GM04503 (cell line): Measurements from ENCODE around the gene PSMG1.
"Not testable (repeated sequence)": the region's sequence is repeated elsewhere in the genome, so short reads cannot be mapped to it uniquely, and the experiment has no call there.

ENCODE experiments used
- DNase-seq: peaks from one replicate; pipeline ENCODE4 v3.0.0-alpha.2; 2012; ENCODE audit warnings: low read depth

The PSMG1 gene

GRCh38 chr21:39188521-39189139 lies 5.4 kb upstream of the PSMG1 start:
- no peak for DNase-seq

DNA sequence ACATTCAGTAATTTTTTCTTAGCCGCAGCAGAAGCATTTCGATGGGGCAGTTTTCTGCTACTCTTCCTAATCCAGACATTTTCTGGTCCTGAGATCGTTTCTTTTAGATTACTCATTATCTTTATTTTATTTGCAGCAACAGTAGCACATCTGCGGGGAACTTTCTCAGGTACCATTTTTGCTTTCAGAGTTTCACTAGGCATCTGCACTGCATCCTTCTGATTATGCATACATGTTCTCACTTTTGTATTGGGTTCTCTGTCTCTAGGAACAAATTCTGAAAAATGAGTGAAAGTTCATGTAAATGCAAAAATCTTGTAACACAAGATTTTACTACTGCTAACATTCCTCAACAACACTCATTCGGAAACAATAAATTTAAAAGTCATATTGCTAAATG lies 3.9 kb upstream of the PSMG1 start:
- no peak for DNase-seq

GRCh38 chr21:39186676-39187075 lies 3.4 kb upstream of the PSMG1 start:
- DNase-seq, result no peak

- DNase-seq, result no peak
Measured at GRCh38 chr21:39185157-39185556, 1.9 kb upstream of the PSMG1 start.

DNA sequence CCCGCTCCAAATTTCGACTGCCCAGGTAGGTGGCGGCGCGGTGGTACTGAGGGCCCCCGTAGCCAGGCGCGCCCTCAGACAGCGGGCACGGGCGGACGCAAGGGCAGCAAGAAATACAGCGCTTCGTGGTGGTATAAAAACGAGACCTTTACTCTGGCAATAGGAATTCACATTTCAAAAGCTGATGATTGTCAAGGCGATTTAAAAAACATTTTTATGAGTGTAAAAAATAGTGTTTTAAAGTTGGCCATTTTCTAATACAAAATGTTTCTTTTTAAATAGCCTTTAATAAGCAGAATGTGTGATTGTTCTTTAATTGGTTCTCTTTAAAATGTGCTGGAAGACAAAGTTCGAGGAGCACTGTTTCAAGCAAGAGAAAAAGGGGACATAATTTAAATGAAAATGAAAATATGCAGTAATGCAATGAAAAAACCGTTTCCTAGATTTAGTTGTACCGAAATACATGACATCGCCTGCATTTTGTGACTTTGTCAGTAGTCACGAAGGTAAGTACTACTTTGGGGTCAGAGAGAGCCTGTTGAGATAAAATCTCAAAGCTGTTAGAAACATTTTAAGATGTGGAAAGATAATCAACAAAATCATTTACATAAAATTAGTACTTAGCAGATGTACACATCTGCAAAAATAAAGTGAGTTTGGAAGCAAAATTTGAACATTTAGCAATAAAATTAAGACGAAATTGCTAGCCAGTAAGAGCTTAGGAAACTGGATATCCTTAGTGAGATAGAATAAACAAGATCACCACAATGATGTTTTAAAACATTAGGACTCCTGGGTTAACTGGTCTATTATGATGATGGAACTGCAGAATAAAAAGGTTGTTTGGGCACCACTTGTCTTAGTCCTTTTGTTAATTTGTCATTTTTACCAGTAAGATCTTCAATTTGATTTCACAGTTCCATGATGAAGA lies 1.1 kb upstream of the PSMG1 start:
- no peak for DNase-seq

GRCh38 chr21:39182484-39183271 lies 573 bp downstream of the PSMG1 start:
- no peak for DNase-seq

DNA sequence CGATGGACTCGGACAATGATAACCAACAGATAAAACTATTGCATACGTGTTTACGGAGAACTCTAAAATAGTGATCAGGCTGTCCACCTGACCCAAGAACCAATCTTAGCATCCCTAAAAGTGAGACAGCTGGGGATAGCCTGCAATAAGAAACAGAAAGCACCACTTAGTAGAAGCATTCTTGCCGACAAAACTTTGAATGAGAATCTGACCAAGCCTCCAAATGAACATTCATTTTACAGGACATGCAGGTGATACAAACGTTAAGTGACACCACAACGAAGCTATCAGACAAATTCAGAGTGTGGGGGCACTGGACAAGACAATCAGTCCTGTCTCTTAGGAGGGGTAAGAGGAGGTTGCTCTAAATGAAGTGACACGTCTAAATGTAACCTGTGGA lies 1.2 kb downstream of the PSMG1 start:
- DNase-seq, result no peak

DNA sequence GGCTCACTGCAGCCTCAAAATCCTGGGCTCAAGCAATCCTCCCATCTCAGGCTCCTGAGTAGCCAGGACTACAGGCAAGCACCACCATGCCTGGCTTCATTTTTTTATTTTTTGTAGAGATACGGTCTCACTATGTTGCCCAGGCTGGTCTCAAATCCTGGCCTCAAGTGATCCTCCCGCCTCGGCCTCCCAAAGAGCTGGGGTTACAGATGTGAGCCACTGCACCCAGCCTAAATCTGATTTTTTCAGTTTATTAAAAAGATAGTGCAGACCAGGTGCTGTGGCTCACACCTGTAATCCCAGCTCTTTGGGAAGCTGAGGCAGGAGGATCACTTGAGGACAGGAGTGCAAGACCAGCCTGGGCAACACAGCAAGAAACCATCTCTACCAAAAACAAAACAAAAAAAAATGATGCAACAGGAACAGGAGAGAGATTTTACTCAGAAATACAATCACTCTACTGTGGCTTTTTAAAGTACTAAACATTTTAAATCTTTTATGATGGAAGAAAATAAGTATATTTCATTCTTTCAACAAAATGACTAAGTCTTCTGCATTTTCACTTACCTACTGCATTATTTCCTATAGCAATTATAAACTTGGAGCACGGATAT lies 1.9 kb downstream of the PSMG1 start:
- no peak for DNase-seq

- no peak for DNase-seq
Measured at GRCh38 chr21:39180429-39181019, 2.7 kb downstream of the PSMG1 start.

DNA sequence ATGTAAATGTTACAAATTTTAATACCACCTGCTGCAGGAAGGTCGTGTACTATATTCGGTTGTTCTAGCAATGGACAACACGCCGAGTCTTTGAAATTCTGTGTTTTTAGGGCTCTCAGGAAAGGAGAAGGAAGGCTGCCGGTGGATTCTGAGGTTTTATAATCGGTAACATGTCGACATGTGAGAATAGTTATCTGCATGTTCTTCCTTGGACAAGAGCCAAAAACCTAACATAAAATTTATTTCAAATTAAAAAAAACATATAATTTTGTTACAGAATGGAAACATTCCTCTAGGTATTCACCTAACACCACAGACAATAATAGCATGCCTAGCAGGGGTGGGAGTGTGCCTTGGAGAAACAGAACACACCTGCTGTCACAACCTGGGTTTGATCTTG lies 4.8 kb downstream of the PSMG1 start:
- DNase-seq, result no peak

GRCh38 chr21:39176271-39176709 lies 7.0 kb downstream of the PSMG1 start:
- no peak for DNase-seq

DNA sequence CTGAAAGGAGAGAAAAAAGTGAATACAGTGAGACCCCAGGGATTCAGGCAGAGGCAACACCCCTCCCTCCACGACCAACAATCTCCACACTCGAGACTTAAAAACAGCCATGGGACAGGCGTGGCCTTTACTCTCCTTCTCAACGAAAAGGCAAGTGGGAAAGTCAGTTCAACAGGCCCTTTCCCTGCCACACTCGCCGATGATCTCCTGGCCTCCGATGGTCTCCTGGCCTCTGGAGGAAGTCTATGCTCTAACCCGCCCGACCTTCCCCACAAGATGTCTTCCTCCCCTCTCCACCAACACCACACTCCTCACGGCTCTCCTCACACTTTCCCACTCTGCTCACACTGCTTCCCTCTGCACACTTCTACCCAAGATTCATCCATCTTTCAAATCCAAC lies 7.6 kb downstream of the PSMG1 start:
- DNase-seq, result no peak

- no peak for DNase-seq
Measured at GRCh38 chr21:39175154-39175553, 8.1 kb downstream of the PSMG1 start.

DNA sequence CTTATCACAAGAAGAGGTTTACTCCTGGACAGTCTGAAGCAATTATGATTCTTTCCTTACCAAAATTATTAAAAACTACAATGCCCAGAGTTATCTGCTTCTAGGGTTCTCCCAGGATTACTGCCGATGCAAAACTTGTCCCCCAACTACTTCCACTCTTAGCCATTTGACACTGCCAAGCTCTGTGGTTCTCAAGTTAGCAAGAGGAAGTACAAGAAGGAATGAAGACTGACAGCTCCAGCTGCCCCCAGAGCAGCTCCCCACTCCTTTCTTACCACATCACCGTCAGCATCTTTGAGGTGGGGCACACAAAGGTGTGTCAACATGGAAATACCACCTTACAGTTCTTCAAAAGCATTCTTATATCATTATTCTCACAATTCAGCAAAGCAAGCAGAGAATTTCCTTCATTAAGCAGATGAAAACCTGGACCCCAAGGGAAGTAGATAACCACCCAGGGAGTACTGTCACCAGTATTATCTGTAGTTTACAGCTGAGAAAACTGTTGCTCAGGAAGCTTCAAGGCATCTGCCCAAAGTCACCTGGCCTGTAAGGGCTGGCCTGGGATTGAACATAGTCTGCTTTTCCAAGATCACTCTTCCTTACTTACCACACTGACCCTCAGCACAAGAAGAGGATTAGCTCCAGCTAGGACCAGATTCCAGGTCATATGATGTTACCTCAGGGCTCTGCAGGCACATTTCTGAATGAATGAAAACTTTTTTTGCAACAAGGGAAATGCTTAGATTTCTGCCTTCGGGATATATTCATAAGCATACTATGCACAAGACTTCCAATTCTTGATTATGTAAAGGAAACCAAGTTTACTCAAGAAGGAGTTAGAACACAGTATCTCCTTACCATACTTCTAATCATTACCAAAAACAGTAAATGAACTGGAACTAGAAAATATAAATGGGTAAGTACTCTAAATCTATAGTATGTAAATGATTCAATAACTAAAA lies 9.3 kb downstream of the PSMG1 start:
- no peak for DNase-seq

DNA sequence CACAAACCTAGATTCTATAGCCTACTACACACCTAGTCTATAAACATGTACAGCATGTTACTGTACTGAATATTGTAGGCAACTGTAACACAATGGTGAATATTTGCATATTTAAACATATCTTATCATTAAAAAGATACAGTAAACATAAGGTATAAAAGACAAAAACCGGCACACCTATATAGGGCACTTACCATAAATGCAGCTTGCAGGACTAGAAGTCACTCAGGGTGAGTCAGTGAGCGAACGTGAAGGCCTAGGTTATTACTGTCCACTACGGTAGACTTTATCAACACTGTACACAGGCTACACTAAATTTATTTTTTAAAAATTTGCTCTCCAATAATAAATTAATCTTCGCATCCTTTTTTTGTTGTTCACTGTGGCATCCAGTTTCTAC lies 13.3 kb downstream of the PSMG1 start:
- no peak for DNase-seq

GRCh38 chr21:39168800-39169199 lies 14.5 kb downstream of the PSMG1 start:
- no peak for DNase-seq

DNA sequence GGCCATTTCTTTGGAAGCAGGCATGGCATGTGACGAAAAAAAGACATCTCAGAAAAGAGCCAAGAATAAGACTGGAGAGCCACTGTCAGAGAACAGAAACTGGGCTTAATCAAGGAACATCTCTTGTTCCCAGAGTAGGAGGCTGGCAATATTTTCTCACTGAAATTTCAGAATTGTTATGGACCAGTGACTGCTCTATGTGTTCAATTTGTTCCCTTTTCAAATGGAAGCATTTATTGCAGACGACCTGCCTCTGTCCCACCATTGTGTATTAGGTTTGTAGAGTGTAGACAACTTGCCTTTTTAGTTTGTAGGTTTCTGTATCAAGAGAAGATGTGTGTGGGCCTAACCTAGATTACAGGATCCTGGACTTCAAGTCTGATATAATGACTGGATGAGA lies 18.7 kb downstream of the PSMG1 start:
- no peak for DNase-seq

DNA sequence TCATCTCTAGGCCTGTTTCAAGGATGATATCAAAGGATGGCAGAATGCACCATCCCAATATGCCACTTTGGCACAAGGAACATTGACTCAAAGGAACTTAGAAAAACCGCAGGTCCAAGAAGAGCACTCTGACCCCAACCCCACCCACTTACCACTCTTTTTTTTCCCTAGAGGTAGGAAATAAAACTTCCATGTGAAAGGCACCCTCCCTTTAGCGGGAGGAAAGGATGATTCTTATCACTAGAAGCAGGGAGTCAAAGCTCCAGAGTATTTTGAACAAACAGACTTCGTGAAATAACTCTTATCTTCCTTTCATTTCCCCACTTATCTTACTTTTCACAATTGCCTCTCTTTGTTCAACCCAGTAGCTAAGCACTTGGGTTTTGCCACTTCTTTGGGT lies 22.2 kb downstream of the PSMG1 start:
- no peak for DNase-seq

GRCh38 chr21:39159342-39160063 lies 23.7 kb downstream of the PSMG1 start:
- DNase-seq, result no peak

DNA sequence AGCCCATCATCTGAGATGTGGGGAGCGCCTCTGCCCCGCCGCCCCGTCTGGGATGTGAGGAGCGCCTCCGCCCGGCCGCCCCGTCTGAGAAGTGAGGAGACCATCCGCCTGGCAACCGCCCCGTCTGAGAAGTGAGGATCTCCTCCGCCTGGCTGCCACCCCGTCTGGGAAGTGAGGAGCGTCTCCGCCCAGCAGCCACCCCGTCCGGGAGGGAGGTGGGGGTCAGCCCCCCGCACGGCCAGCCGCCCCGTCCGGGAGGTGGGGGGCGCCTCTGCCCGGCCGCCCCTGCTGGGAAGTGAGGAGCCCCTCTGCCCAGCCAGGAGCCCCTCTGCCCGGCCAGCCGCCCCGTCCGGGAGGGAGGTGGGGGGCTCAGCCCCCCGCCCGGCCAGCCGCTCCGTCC lies 26.0 kb downstream of the PSMG1 start:
- not testable (repeated sequence) for DNase-seq
